ENCODE measurements around the gene KRTAP4-4. TPM values are rescaled to one million over a fixed set of nuclear protein-coding genes. Genes with fewer than 3 reads are reported as not detected.

KRTAP4-4 gene
- total RNA-seq, 1 donor from 2014 or later = 2.2 TPM

DNA sequence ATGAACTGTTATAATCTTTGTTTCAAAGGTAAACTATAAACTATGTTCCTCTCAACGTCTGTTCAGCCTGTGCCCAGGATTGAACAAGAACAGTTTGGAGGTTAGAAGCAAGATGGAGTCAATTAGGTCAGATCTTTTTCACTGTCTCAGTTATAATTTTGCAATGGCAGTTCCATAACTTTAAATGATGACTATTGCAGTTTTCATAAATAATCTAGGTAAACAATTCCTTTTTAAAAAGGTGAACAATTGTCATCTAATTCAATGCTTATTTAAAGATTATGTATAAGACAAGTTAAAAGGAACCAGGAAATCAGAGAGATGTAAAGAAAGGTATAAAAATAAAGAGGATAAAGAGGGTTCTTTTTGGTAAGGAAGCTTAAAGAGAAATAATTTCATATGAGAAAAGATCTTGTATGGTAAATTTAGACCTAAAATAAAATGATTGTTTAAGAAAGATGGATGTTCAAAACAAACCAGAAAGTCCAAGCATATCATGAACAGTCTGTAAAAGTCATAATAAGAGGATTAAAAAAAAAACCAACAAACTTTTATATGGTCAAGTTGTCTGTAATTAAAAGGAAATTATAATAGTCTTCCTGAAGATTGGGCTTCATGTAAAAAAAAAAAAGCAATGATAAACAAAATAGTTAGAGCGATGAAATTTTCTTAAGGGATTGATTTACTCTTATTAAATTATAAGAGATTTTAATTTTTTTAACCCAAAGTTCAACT, 49.2 kb downstream of the KRTAP4-4 start:
- DNase-seq = no peak

Small RNA genes lying within 50 kb of the gene (small RNA-seq; reads per million reads assigned to genes)
- not detected for gene KRTAP4-17P (ENCODE audit: low replicate concordance)

Other genes starting within 250 kb of the KRTAP4-4 start
- 107 TPM for gene KRT23, start 223.1 kb downstream of the KRTAP4-4 start, total RNA-seq
- 6.4 TPM for gene KRT39, start 193.8 kb downstream of the KRTAP4-4 start, total RNA-seq
- gene KRT40, start 176.4 kb downstream of the KRTAP4-4 start, total RNA-seq = 7.7 TPM
- gene KRTAP3-3, start 166.6 kb downstream of the KRTAP4-4 start, total RNA-seq = 1.5 TPM
- 2.3 TPM for gene KRTAP3-2, start 160.8 kb downstream of the KRTAP4-4 start, total RNA-seq
- gene KRTAP3-1, start 151.6 kb downstream of the KRTAP4-4 start, total RNA-seq = 5.3 TPM
- 14.1 TPM for gene KRTAP1-5, start 133.5 kb downstream of the KRTAP4-4 start, total RNA-seq
- gene KRTAP1-4, start 130.6 kb downstream of the KRTAP4-4 start, total RNA-seq = not detected
- 12.2 TPM for gene KRTAP1-3, start 125.9 kb downstream of the KRTAP4-4 start, total RNA-seq
- gene KRTAP1-1, start 119.3 kb downstream of the KRTAP4-4 start, total RNA-seq = 7.5 TPM
- 3.4 TPM for gene KRTAP2-1, start 113.4 kb downstream of the KRTAP4-4 start, total RNA-seq
- gene KRTAP2-2, start 105.5 kb downstream of the KRTAP4-4 start, total RNA-seq = 6.5 TPM
- gene KRTAP2-3, start 100.6 kb downstream of the KRTAP4-4 start, total RNA-seq = 0.30 TPM
- gene KRTAP2-4, start 94.9 kb downstream of the KRTAP4-4 start, total RNA-seq = 3.3 TPM
- gene KRTAP4-7, start 76.6 kb downstream of the KRTAP4-4 start, total RNA-seq = 11.4 TPM
- 3.1 TPM for gene KRTAP4-8, start 62.6 kb downstream of the KRTAP4-4 start, total RNA-seq
- not detected for gene KRTAP4-16, start 58.5 kb downstream of the KRTAP4-4 start, total RNA-seq
- gene KRTAP4-9, start 55.4 kb downstream of the KRTAP4-4 start, total RNA-seq = 5.2 TPM
- 0.79 TPM for gene KRTAP4-11, start 42.4 kb downstream of the KRTAP4-4 start, total RNA-seq
- 0.89 TPM for gene KRTAP4-12, start 36.6 kb downstream of the KRTAP4-4 start, total RNA-seq
- gene KRTAP4-6, start 20.2 kb downstream of the KRTAP4-4 start, total RNA-seq = 4.0 TPM
- gene KRTAP4-5, start 10.9 kb downstream of the KRTAP4-4 start, total RNA-seq = 1.3 TPM
- 2.0 TPM for gene KRTAP4-3, start 7.5 kb upstream of the KRTAP4-4 start, total RNA-seq
- gene KRTAP4-2, start 17.5 kb upstream of the KRTAP4-4 start, total RNA-seq = 1.1 TPM
- gene KRTAP4-1, start 24.2 kb upstream of the KRTAP4-4 start, total RNA-seq = 3.6 TPM
- gene KRTAP9-1, start 29.1 kb upstream of the KRTAP4-4 start, total RNA-seq = not detected
- gene KRTAP9-2, start 65.9 kb upstream of the KRTAP4-4 start, total RNA-seq = 6.3 TPM
- gene KRTAP9-3, start 71.7 kb upstream of the KRTAP4-4 start, total RNA-seq = 7.3 TPM
- gene KRTAP9-8, start 77.3 kb upstream of the KRTAP4-4 start, total RNA-seq = 8.5 TPM
- 6.5 TPM for gene KRTAP9-4, start 88.9 kb upstream of the KRTAP4-4 start, total RNA-seq
- 2.6 TPM for gene KRTAP9-9, start 94.6 kb upstream of the KRTAP4-4 start, total RNA-seq
- gene KRTAP9-6, start 104.6 kb upstream of the KRTAP4-4 start, total RNA-seq = not detected
- gene KRTAP9-7, start 115.0 kb upstream of the KRTAP4-4 start, total RNA-seq = not detected
- gene KRTAP29-1, start 142.1 kb upstream of the KRTAP4-4 start, total RNA-seq = 0.39 TPM
- 4.5 TPM for gene KRTAP16-1, start 148.6 kb upstream of the KRTAP4-4 start, total RNA-seq
- gene KRTAP17-1, start 155.0 kb upstream of the KRTAP4-4 start, total RNA-seq = 7.9 TPM
- 22.0 TPM for gene KRT33A, start 190.1 kb upstream of the KRTAP4-4 start, total RNA-seq
- gene KRT33B, start 209.1 kb upstream of the KRTAP4-4 start, total RNA-seq = 7.7 TPM
- gene KRT34, start 221.6 kb upstream of the KRTAP4-4 start, total RNA-seq = 19.5 TPM
- 52.1 TPM for gene KRT31, start 236.9 kb upstream of the KRTAP4-4 start, total RNA-seq